Smooth muscle cell (in vitro differentiated cells): Measurements from ENCODE around the gene MANSC1. TPM values are rescaled to one million over a fixed set of nuclear protein-coding genes. Genes with fewer than 3 reads are reported as not detected.
A peak's percentile ranks its signal among the peaks of the same experiment; 100 is the strongest.
"Not testable (repeated sequence)": the region's sequence is repeated elsewhere in the genome, so short reads cannot be mapped to it uniquely, and the experiment has no call there.

Source experiments
- DNase-seq: peaks from one replicate; lab custom pipeline; 2025; ENCODE audit not compliant: unreplicated experiment; lab: John Stamatoyannopoulos, UW
- H2AFZ ChIP-seq: fragments of 200-600 bp; sonication (generic); 2 replicates; pipeline ENCODE4 v1.6.0; 2016; ENCODE audit warnings: antibody characterized with exemption, low read depth, mild to moderate bottlenecking
- H3F3A ChIP-seq: fragments of 200-600 bp; sonication (generic); 2 replicates; pipeline ENCODE4 v1.6.0; 2017; ENCODE audit warnings: antibody characterized with exemption, low read depth
- H3K27ac ChIP-seq: fragments of 200-600 bp; sonication (generic); 2 replicates; pipeline ENCODE4 v1.5.1; 2016; ENCODE audit warnings: low read depth, mild to moderate bottlenecking
- H3K27me3 ChIP-seq: fragments of 200-600 bp; sonication (generic); 2 replicates; pipeline ENCODE4 v1.6.1; 2016; ENCODE audit warnings: low read depth, mild to moderate bottlenecking
- H3K36me3 ChIP-seq: fragments of 200-600 bp; sonication (generic); 2 replicates; pipeline ENCODE4 v1.5.1; 2016; ENCODE audit warnings: low read depth
- H3K4me1 ChIP-seq: fragments of 200-600 bp; sonication (generic); 2 replicates; pipeline ENCODE4 v1.5.1; 2016; ENCODE audit warnings: low read depth
- H3K4me2 ChIP-seq: fragments of 200-600 bp; sonication (generic); 2 replicates; pipeline ENCODE4 v1.6.0; 2016; ENCODE audit warnings: mild to moderate bottlenecking
- H3K4me3 ChIP-seq: fragments of 200-600 bp; sonication (generic); 2 replicates; pipeline ENCODE4 v1.5.1; 2016; ENCODE audit warnings: mild to moderate bottlenecking
- H3K79me2 ChIP-seq: fragments of 200-600 bp; sonication (generic); 2 replicates; pipeline ENCODE4 v1.6.0; 2016; ENCODE audit warnings: low read depth, mild to moderate bottlenecking
- H3K9ac ChIP-seq: fragments of 200-600 bp; sonication (generic); 2 replicates; pipeline ENCODE4 v1.6.0; 2016; ENCODE audit warnings: low read depth
- H3K9me3 ChIP-seq: fragments of 200-600 bp; sonication (generic); replicated peaks from 2 replicates; pipeline ENCODE4 v1.5.1; 2016; ENCODE audit warnings: low read depth
- H4K20me1 ChIP-seq: fragments of 200-600 bp; sonication (generic); 2 replicates; pipeline ENCODE4 v1.6.0; 2016; ENCODE audit warnings: low read depth
- WGBS: methylation state at CpG from one replicate; pipeline ENCODE4 v1.1.7; 2016; ENCODE audit warnings: low lambda C conversion rate; 5-methylcytosine and 5-hydroxymethylcytosine counted together
- polyA plus RNA-seq: library from polyadenylated mRNA; unstranded; fragments of >200 nt; fragmentation: Nextera tagmentation; extraction: Ambion mirVana; gene quantifications from 2 replicates; pipeline ENCODE4 v1.2.1, GENCODE V29; 2016
- total RNA-seq: library from RNA; depleted of rRNA; stranded (reverse); fragments of >200 nt; gene quantifications from 2 replicates; pipeline ENCODE4 v1.2.3, GENCODE V29; 2014
- TF ChIP-seq, protein P1 (sequence below): fragments of 200-600 bp; sonication (generic); IDR thresholded peaks from 2 replicates; pipeline ENCODE4 v1.5.1; 2017; ENCODE audit warnings: borderline replicate concordance, mild to moderate bottlenecking, antibody characterized with exemption; ENCODE audit not compliant: insufficient read depth, poor library complexity, severe bottlenecking

Gene MANSC1
- total and polyA plus RNA-seq, 2 experiments from 2014 or later: 0.09 to 5.1 TPM

DNA sequence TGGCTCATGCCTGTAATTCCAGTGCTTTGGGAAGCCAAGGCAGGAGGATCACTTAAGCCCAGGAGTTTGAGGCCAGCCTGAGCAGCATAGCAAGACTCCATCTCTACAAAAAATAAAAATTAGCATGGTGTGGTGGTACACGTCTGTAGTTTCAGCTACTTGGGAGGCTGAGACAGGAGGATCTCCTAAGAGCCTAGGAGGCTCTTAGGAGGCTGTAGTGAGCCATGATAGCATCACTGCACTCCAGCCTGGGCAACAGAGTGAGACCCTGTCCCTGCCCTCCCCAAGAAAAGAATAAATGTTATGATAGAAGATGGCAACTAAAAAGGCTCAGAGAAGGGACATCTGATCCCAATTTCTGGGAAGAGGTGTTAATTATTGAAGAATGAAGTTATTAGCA lies 3.2 kb upstream of the MANSC1 start:
- Histone ChIP-seq H2AFZ (no peak overlapping the region), H3K4me1 (peaks cover 15% of the 10 kb centered on the region), H3K4me3 (no peak overlapping the region), H3K9me3 (no peaks in the 10 kb centered on the region), H3K36me3 (no peaks in the 10 kb centered on the region), H3K9ac (no peak overlapping the region), H3K27me3 (peaks cover 21% of the 10 kb centered on the region), H3F3A (no peaks in the 10 kb centered on the region), H3K79me2 (peaks cover 6% of the 10 kb centered on the region), H3K27ac (no peak overlapping the region), H4K20me1 (no peaks in the 10 kb centered on the region), H3K4me2 (no peak overlapping the region)
- TF ChIP-seq, protein P1, sequence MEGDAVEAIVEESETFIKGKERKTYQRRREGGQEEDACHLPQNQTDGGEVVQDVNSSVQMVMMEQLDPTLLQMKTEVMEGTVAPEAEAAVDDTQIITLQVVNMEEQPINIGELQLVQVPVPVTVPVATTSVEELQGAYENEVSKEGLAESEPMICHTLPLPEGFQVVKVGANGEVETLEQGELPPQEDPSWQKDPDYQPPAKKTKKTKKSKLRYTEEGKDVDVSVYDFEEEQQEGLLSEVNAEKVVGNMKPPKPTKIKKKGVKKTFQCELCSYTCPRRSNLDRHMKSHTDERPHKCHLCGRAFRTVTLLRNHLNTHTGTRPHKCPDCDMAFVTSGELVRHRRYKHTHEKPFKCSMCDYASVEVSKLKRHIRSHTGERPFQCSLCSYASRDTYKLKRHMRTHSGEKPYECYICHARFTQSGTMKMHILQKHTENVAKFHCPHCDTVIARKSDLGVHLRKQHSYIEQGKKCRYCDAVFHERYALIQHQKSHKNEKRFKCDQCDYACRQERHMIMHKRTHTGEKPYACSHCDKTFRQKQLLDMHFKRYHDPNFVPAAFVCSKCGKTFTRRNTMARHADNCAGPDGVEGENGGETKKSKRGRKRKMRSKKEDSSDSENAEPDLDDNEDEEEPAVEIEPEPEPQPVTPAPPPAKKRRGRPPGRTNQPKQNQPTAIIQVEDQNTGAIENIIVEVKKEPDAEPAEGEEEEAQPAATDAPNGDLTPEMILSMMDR: no peak
- DNase-seq: no peak
- WGBS: 86% methylated on average over 1 of the region's 1 CpG

DNA sequence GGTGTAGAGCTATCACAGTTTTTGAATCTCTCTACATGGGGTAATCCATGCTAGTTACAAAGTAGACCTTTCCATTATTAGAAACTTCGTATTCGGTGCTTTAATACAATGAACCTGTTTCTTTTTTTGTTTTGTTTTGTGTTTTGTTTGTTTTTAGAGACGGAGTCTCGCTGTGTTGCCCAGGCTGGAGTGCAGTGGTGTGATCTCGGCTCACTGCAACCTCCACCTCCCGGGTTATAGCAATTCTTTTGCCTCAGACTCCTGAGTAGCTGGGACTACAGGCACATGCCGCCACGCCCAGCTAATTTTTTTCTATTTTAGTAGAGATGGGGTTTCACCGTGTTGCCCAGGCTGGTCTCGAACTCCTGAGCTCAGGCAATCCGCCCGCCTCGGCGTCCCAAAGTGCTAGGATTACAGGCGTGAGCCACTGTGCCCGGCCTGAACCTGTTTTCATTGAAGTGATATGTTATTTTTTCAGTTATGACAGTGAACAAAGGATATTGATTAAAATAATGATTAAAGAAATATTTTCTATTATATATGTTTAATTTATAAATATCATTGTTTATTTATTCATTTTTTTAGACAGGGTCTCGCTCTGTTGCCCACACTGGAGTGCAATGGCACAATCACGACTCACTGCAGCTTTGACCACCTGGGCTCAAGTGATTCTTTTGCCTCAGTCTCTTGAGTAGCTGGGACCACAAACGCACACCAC lies 1.6 kb upstream of the MANSC1 start:
- not testable (repeated sequence) for H3K4me3 ChIP-seq, H3F3A ChIP-seq, H4K20me1 ChIP-seq, H3K9ac ChIP-seq, H3K9me3 ChIP-seq, DNase-seq, H3K36me3 ChIP-seq, H3K79me2 ChIP-seq, H2AFZ ChIP-seq, H3K4me2 ChIP-seq, H3K4me1 ChIP-seq
- Histone ChIP-seq H3K27ac (peak overlapping the region; percentile 54), H3K27me3 (peaks cover 21% of the 10 kb centered on the region)
- WGBS: 96% methylated on average over 19 of the region's 19 CpGs

DNA sequence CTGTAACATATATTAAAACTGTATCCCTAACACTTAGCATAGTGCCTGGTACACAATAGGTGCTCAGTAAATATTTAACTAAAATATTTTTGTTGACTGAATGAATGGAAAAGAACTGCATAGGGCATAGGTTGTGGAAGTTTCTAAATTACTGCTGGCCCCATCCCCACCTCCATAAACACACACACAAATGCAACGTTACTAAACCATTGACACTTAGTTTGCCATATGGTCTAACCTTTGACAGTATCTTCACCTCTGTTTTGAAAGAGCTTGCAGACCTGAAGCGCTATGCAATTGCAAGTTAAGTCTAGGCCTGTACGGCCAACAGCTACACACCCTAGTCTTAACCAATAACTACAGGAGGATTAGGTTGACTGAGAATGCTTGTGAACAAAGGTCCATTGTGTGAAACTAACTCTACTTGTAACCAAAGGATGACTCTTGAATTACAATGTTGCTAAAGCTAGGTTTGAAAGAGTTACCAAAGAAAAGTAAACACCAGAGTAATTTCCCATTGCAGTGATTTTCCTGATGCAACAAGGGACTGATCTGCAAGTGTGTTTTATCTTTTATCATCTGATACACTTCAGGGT lies 924 bp upstream of the MANSC1 start:
- Histone ChIP-seq H3K4me2 (no peak overlapping the region), H3K4me3 (no peak overlapping the region), H3K79me2 (no peaks in the 10 kb centered on the region), H3K27me3 (peaks cover 21% of the 10 kb centered on the region), H3K4me1 (peaks cover 9% of the 10 kb centered on the region), H3F3A (no peaks in the 10 kb centered on the region), H3K27ac (peak overlapping the region; percentile 54), H4K20me1 (no peaks in the 10 kb centered on the region), H3K9ac (no peak overlapping the region), H2AFZ (no peak overlapping the region), H3K36me3 (no peaks in the 10 kb centered on the region), H3K9me3 (no peaks in the 10 kb centered on the region)
- WGBS: 78% methylated on average over 3 of the region's 3 CpGs
- TF ChIP-seq, protein P1: no peak
- DNase-seq: no peak

DNA sequence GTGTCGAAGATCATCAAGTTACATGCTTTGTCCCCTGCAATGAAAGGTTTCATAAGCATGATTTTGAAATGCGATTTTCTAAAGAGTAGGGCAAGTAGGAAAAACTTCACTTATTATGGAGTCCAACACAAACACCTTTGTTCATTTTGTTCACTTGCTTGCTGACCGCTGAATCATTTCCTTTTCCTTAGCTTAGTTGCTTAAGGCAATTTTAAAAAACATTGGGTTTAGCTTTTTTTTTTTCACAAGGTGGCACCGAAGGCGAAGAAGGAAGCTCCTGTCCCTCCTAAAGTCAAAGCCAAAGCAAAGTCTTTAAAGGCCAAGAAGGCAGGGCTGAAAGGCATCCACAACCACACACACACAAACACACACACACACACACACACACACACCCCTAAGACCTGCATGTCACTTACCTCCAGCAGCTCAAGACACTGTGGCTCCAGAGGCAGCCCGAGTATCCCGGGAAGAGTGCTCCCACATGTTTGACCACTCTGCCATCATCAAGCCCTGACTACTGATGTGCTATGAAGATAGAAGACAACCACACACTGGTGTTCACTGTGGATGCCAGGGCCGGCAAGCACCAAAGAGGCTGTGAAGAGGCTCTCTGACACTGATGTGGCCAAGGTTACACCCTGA lies 11.4 kb downstream of the MANSC1 start:
- Histone ChIP-seq H4K20me1 (no peaks in the 10 kb centered on the region), H2AFZ (no peak overlapping the region), H3K9me3 (no peaks in the 10 kb centered on the region), H3F3A (no peaks in the 10 kb centered on the region), H3K27me3 (no peaks in the 10 kb centered on the region), H3K36me3 (no peaks in the 10 kb centered on the region), H3K4me2 (no peak overlapping the region), H3K4me3 (no peak overlapping the region), H3K27ac (no peak overlapping the region), H3K4me1 (no peaks in the 10 kb centered on the region), H3K79me2 (no peaks in the 10 kb centered on the region), H3K9ac (no peak overlapping the region)
- DNase-seq: no peak
- TF ChIP-seq, protein P1: no peak
- 84% methylated on average over 8 of the region's 8 CpGs for WGBS
